Hematopoietic multipotent progenitor cell treated with erythropoietin and hydrocortisone succinate and interleukin-3 and kit ligand, for 8 days (in vitro differentiated cells): ENCODE measurements around the gene GALNT10.

ENCODE experiments used
- DNase-seq: peaks from one replicate; pipeline ENCODE4 v3.0.0-alpha.2; 2015

GALNT10 gene

GRCh38 chr5:154300207-154300883, 109.8 kb downstream of the GALNT10 start:
- DNase-seq: no peak

- no peak for DNase-seq
Measured at GRCh38 chr5:154301726-154302125, 111.2 kb downstream of the GALNT10 start.

GRCh38 chr5:154302161-154302560, 111.6 kb downstream of the GALNT10 start:
- DNase-seq: no peak

GRCh38 chr5:154303133-154303532, 112.6 kb downstream of the GALNT10 start:
- no peak for DNase-seq

GRCh38 chr5:154308443-154309370, 118.2 kb downstream of the GALNT10 start:
- no peak for DNase-seq

- DNase-seq: no peak
Measured at GRCh38 chr5:154309371-154309745, 118.8 kb downstream of the GALNT10 start.

- no peak for DNase-seq
Measured at GRCh38 chr5:154309805-154310204, 119.3 kb downstream of the GALNT10 start.

GRCh38 chr5:154311362-154311761, 120.8 kb downstream of the GALNT10 start:
- DNase-seq: no peak

GRCh38 chr5:154312000-154312399, 121.5 kb downstream of the GALNT10 start:
- no peak for DNase-seq

GRCh38 chr5:154312576-154312975, 122.0 kb downstream of the GALNT10 start:
- DNase-seq: no peak

- DNase-seq: no peak
Measured at GRCh38 chr5:154313360-154314017, 123.0 kb downstream of the GALNT10 start.

- DNase-seq: no peak
Measured at GRCh38 chr5:154315196-154315595, 124.7 kb downstream of the GALNT10 start.

- DNase-seq: no peak
Measured at GRCh38 chr5:154315756-154316155, 125.2 kb downstream of the GALNT10 start.

GRCh38 chr5:154316223-154316935, 125.8 kb downstream of the GALNT10 start:
- no peak for DNase-seq

GRCh38 chr5:154317916-154318315, 127.4 kb downstream of the GALNT10 start:
- no peak for DNase-seq

GRCh38 chr5:154318691-154319090, 128.2 kb downstream of the GALNT10 start:
- DNase-seq: no peak

GRCh38 chr5:154319736-154320135, 129.2 kb downstream of the GALNT10 start:
- no peak for DNase-seq

- no peak for DNase-seq
Measured at GRCh38 chr5:154320224-154321089, 129.9 kb downstream of the GALNT10 start.

GRCh38 chr5:154321546-154321945, 131.0 kb downstream of the GALNT10 start:
- no peak for DNase-seq

- DNase-seq: no peak
Measured at GRCh38 chr5:154324033-154324432, 133.5 kb downstream of the GALNT10 start.

GRCh38 chr5:154325566-154325965, 135.0 kb downstream of the GALNT10 start:
- DNase-seq: peak; percentile 47

- no peak for DNase-seq
Measured at GRCh38 chr5:154329062-154329461, 138.5 kb downstream of the GALNT10 start.
